PFSK-1 (cell line): Measurements from ENCODE around the gene LENG9.

Experiments used
- POLR2AphosphoS5 ChIP-seq: IDR thresholded peaks from 2 replicates; pipeline ENCODE4 v1.6.1; 2012; ENCODE audit warnings: low read depth, mild to moderate bottlenecking, control low read depth, low read length, moderate library complexity
- SIN3A ChIP-seq: IDR thresholded peaks from 2 replicates; pipeline ENCODE4 v1.6.1; 2012; ENCODE audit warnings: mild to moderate bottlenecking, low read length, moderate library complexity, borderline replicate concordance; ENCODE audit not compliant: insufficient read depth
- TAF1 ChIP-seq: IDR thresholded peaks from 2 replicates; pipeline ENCODE4 v1.6.1; 2012; ENCODE audit warnings: low read length, control low read depth, borderline replicate concordance; ENCODE audit not compliant: insufficient read depth

- TF ChIP-seq SIN3A, result no peak
- TF ChIP-seq TAF1, result no peak
- no peak for TF ChIP-seq POLR2AphosphoS5
Observed at GRCh38 chr19:54418930-54419800, 44.4 kb downstream of the LENG9 start.
